Globus pallidus (tissue), 1 donor: ENCODE data around the gene GNG11.

Experiments
- DNase-seq: peaks from one replicate; pipeline ENCODE4 v3.0.0-alpha.2; 2015; ENCODE audit warnings: low spot score

GNG11 gene

DNA sequence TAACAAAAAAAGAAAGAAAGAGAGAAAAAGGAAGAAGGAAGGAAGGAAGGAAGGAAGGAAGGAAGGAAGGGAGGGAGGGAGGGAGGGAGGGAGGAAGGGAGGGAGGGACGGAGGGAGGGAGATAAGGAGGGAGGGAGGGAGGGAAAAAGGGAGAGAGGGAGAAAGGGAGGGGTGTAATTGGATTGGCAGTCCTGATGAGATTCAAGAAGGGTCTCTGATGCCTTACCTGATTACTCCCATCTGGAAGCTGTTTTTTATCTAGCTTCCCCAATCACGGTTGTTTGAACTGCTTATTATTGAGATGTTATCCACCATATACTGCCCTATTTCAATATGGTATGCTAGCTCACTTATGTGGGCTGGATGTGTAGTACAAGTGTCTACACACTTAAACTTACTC lies 27.3 kb downstream of the GNG11 start:
- DNase-seq, result no peak

DNA sequence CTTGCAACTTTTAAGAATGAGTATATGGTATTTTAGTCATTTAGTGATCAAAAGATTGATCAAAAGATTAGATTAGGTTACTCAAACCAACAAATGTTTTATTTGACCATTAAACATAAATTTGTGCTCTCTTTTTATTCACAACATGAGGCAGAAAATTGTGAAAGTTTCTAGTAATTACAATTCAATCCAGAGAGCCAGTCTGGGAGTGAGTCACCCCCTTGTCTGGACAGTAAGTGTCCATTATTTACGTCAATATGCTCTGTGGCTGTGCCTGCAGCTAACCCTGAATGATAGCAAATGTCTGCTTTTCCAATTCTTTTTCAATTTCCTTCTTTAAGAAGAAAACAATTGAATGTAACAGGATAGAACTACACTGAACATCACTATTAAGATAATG lies 27.9 kb downstream of the GNG11 start:
- no peak for DNase-seq

DNA sequence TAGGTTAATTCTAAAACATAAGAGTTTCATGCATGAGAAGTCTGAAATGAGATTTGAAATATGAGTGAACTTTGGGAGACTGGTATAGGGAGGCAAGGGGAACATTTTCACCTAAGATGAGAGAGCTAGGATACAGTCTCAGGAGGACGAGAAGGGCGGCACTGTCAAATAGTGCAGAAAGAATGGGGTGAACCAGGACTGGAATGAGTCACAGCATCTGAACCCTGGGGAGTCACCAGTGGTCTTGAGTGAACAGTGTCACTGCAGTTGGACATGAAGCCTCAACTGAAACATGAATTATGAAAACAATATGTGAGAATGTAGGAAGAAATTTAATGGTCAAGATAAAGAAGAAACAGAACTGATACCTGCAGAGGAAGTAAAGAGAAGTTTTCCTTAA lies 33.8 kb downstream of the GNG11 start:
- no peak for DNase-seq

DNA sequence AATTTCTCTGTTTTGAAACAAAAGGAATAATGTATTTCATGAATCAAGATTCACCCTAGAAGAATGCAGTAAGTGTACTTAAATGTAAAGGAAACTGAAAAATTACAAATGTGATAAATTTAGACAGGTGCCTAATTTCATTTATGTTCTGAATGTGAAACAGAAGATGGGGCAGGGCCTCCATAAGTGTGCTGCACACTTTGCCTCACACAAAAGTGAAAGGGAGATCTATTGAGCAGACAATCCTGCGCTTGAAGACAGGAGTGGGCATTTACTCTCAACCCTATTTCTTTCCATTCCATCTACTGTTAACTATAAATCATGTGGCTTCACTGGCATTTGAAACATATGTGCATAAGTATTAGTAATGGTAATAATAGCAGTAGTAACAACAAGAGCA lies 36.2 kb downstream of the GNG11 start:
- DNase-seq, result no peak

DNA sequence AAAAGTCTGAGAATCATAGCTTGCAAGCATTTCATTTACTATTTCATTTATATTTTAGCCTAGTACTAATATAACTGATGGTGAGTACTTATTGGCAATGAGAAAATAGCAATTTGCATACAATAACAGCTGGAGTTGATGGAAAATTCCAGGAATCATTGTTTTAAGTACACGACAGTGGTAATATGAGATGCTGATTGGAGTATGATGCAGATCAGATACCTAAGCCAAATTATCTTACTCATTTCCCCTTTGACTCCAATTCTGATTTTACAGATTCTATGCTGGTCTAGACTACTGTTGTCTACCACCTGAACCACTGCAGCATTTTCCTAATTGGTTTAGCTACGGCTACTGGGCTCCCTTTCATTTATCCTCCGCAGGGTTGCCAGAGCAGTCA lies 36.7 kb downstream of the GNG11 start:
- no peak for DNase-seq

DNA sequence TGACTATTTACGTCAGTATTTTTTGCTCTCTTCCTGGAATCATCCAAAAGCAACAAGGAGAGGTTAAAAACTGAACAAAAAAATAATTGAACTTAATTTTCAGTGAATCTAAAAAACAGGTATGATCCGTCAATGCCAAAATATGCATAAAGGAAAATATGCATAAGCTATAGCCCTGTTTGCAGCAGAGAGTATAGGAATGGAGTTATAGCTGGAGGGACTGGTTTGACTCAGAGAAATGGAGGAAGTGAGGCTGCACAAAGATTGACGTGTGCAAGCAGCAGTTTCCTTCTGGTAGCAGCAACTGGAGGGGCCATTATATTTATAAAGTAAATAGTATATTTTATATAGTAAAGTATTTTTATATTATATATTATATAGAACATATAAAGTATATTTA lies 37.1 kb downstream of the GNG11 start:
- no peak for DNase-seq

DNA sequence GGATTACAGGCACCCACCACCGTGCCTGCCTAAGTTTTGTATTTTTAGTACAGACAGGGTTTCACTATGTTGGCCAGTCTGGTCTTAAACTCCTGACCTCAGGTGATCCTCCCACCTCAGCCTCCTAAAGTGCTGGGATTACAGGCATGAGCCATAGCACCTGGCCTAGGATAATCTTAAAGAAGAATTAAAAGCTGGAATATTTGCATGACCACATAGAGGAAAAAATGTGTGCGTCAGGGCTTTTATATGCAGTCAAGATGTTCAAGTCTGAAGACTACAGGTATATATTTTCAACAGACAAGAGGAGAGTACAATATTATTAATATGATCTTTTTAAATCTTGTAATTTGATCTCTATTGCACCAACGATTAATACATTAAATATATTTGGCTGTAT lies 39.5 kb downstream of the GNG11 start:
- DNase-seq, result no peak

DNA sequence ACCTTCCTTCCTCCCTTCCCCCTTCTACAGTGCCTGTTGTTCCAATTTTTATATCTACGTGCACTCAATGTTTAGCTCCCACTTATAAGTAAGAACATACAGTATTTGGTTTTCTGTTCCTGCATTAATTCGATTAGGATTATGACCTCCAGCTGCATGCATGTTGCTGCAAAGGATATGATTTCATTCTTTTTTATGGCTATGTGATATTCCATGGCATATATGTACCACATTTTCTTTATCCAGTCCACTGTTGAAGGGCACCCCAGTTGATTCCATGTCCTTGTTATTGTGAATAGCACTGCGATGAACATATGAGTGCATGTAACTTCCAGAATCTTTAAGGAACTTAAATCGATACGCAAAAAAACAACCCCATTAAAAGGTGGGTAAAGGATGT lies 42.7 kb downstream of the GNG11 start:
- DNase-seq, result no peak

DNA sequence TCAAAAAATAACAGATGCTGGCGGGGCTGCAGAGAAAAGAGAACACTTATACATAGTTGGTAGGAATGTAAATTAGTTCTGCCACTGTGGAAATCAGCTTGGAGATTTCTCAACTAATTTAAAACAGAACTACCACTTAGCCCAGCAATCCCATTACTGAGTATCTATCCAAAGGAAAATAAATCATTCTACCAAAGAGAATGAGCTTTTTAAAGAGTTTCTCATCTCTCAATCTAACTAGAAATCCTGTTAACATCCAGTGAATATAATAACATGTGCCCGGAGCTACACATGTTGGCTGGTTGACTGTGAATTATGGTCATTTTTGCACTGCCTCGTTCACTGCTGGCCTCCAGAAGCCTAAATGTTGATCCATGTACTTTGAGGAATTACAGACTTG lies 43.3 kb downstream of the GNG11 start:
- no peak for DNase-seq

DNA sequence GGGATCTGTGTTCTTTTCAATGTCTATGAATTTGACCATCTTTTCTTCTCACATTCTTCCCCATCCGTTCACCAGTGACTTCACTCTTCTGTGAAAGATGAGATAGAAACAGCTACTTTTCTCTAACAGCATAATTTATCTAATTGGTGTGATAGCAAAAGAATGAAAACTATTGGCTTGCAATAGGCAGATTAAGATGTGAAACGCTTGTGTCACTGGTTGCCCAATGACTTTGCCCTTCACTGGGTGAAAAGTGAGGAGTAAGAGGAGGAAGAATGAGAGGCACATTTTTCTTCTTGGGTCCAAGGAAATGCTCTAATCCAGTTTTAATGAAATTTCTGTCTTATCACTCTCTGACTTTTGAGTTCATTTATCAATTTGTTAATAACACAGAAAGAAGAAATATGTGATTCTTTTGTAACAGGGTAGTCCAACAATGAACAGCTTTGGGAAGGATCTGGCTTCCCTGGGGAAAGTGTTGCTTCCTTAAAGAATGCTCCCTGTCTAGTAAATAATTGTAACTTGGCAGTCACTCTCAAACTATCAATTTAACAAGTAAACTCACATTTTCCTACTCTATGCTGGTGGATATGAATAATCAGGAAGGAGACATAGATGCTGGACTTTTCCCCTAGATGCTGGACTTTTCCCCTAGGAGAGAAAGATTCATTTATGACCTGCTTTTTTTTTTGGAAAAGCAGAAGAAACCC lies 47.5 kb downstream of the GNG11 start:
- DNase-seq, result no peak

DNA sequence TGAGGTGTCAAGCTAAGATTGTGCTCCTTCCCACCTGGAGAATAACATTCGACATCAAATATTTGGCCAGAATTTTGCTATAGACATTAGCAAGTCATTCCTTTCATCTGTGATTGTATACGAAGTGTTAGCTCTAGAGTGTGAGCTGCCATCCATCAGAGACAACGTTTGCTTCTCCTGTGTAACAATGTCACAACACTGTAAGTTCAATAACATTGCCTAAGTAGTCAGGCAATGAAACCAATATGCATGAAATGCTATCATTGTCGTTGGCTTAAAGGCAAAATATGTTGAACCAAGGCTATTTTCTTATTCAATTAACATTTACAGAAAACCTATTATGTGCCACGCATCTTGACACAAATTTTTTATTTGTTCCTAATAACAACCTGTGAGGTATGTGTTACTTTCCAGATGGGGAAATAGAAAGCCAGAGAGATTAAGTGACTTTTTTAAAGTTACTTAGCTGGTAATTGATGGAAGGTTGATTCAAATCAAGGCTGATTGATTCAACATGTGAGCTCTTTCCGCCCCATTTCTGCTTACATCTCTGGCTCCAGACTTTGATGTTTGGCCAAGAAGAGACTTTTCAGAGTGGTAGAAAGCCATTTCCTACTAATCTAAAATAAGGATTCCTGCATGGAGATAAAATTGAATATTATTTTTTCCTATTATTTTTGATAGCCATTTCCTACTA lies 50.6 kb downstream of the GNG11 start:
- DNase-seq, result no peak

DNA sequence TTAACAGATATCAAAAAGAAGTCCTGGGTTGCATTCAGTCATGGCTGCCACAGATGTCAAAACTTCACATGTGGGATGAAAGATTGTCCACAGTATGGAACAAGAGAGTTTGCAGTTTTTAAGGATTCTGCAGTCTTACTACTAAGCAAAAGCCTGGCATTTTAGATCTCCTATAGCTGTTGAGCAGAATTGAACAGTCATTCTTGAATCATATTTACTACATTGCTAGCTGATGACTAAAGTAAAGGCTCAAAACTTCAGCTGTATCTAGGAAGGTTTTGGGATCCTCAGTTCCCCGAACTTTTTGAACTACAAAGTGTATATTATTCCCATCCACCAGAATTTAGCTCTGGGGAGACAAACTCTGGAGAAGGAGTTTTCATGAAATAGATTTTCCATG lies 51.6 kb downstream of the GNG11 start:
- no peak for DNase-seq

DNA sequence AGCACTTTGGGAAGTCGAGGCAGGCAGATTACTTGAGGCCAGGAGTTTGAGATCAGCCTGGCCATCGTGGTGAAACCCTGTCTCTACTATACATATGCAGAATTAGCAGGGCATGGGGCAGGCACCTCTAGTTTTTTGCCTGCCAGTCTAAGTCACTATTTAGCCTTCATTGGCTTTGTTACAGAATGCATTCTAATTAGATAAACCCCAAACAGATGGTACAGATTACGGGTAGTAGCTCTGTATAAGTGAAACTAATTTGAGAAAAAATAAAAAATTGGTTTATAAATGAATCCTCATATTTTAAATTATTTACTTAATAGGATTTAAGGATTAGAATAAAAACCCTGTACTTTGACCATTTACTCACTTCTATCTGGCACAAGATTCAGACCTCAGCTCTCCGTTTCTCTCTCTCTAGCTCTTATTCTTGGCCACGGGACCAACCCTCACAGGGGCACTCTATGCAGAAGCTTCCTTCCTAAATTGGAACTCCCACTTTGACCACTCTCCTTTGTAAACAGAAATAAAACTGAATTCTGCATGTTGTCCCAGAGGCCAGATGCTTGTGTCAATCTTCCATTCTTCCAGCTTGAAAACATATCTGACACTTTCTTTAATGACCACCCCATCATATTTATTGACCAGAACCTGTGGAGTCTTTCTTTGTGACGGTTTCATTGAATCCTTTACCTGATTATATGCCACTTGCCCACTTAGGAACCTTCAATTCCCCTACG lies 55.8 kb downstream of the GNG11 start:
- no peak for DNase-seq
